HL-60 (cell line): ENCODE results near the gene HAT1.

Experiments
- CTCF ChIP-seq: IDR thresholded peaks from one replicate; pipeline ENCODE4 v1.5.1; 2011; ENCODE audit warnings: low read length, control low read depth, inconsistent platforms; ENCODE audit not compliant: insufficient read depth
- SPI1 ChIP-seq: IDR thresholded peaks from 2 replicates; pipeline ENCODE4 v1.6.1; 2012; ENCODE audit warnings: low read depth, mild to moderate bottlenecking, borderline replicate concordance

GRCh38 chr2:171985076-171985475 lies 62.8 kb downstream of the HAT1 start:
- TF ChIP-seq CTCF: no peak
- TF ChIP-seq SPI1: no peak
